GM06990 (cell line): ENCODE measurements around the gene TUBB4B.

Source experiments
- DNase-seq: peaks from one replicate; pipeline ENCODE4 v3.0.0-alpha.2; 2011; ENCODE audit not compliant: insufficient read length; ENCODE audit errors: extremely low read depth
- H3K27me3 ChIP-seq: replicated peaks from 2 replicates; pipeline ENCODE4 v1.6.0; 2011; ENCODE audit warnings: low read length; ENCODE audit not compliant: control insufficient read depth, insufficient read depth
- H3K36me3 ChIP-seq: 2 replicates; pipeline ENCODE4 v1.5.1; 2011; ENCODE audit warnings: low read length; ENCODE audit not compliant: control insufficient read depth, insufficient read depth
- H3K4me3 ChIP-seq: replicated peaks from 2 replicates; pipeline ENCODE4 v1.5.1; 2011; ENCODE audit warnings: low read depth, mild to moderate bottlenecking, control low read depth, low read length
- TF ChIP-seq, protein P1 (sequence below): IDR thresholded peaks from 2 replicates; pipeline ENCODE4 v1.5.1; 2011; ENCODE audit warnings: low read length, control low read depth, mild to moderate bottlenecking, inconsistent platforms; ENCODE audit not compliant: insufficient read depth, poor library complexity, severe bottlenecking

The TUBB4B gene

DNA sequence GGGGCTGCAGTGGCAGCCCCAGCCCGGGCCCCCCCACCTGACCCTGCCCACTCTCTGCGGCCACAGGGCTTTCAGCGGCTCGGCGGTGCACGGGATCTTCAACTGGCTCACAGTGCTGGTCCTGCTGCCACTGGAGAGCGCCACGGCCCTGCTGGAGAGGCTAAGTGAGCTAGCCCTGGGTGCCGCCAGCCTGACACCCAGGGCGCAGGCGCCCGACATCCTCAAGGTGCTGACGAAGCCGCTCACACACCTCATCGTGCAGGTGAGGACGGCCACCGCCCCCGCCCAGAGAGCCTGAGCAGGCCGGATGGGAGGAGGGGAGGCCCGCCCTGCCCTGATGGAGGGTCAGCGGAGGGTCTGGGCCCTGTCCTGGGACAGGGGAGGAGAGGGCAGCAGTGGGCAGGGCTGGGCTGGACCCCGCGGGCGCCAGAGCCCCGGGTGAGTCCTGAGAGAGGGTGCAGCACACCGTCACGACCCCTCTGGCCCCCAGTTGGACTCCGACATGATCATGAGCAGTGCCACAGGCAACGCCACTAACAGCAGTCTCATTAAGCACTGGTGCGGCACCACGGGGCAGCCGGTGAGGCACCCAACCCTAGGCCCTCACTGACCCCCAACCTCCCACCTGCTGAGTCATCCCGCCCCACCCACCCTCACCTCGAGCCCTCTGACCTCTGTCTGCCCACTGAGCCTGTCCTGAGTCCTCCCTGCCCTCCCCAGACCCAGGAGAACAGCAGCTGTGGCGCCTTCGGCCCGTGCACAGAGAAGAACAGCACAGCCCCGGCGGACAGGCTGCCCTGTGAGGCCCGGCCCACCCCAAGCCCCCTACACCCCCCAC is 7.7 kb upstream of the TUBB4B start:
- H3K36me3 ChIP-seq: no peaks in the 10 kb centered on the region
- no peak overlapping the region for H3K4me3 ChIP-seq
- no peaks in the 10 kb centered on the region; the same call in 1 of the 2 replicates for H3K27me3 ChIP-seq
- no peak for DNase-seq
- TF ChIP-seq, protein P1, sequence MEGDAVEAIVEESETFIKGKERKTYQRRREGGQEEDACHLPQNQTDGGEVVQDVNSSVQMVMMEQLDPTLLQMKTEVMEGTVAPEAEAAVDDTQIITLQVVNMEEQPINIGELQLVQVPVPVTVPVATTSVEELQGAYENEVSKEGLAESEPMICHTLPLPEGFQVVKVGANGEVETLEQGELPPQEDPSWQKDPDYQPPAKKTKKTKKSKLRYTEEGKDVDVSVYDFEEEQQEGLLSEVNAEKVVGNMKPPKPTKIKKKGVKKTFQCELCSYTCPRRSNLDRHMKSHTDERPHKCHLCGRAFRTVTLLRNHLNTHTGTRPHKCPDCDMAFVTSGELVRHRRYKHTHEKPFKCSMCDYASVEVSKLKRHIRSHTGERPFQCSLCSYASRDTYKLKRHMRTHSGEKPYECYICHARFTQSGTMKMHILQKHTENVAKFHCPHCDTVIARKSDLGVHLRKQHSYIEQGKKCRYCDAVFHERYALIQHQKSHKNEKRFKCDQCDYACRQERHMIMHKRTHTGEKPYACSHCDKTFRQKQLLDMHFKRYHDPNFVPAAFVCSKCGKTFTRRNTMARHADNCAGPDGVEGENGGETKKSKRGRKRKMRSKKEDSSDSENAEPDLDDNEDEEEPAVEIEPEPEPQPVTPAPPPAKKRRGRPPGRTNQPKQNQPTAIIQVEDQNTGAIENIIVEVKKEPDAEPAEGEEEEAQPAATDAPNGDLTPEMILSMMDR: no peak

DNA sequence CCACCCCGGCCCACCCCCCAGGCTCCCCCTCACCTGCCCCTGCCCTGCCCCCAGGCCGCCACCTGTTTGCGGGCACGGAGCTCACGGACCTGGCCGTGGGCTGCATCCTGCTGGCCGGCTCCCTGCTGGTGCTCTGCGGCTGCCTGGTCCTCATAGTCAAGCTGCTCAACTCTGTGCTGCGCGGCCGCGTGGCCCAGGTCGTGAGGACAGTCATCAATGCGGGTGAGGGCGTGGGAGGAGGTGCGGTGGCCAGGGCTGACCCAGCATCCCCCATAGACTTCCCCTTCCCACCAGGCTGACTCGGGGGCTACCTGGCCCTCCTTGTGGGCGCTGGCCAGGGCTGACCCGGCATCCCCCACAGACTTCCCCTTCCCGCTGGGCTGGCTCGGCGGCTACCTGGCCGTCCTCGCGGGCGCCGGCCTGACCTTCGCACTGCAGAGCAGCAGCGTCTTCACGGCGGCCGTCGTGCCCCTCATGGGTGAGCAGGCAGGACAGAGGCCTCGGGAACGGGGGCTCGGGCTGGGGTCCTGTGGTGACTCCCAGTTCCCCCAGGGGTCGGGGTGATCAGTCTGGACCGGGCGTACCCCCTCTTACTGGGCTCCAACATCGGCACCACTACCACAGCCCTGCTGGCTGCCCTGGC is 6.9 kb upstream of the TUBB4B start:
- no peak for DNase-seq
- H3K36me3 ChIP-seq: no peaks in the 10 kb centered on the region
- TF ChIP-seq, protein P1: no peak
- H3K27me3 ChIP-seq: no peaks in the 10 kb centered on the region; the same call in 1 of the 2 replicates
- no peak overlapping the region for H3K4me3 ChIP-seq

DNA sequence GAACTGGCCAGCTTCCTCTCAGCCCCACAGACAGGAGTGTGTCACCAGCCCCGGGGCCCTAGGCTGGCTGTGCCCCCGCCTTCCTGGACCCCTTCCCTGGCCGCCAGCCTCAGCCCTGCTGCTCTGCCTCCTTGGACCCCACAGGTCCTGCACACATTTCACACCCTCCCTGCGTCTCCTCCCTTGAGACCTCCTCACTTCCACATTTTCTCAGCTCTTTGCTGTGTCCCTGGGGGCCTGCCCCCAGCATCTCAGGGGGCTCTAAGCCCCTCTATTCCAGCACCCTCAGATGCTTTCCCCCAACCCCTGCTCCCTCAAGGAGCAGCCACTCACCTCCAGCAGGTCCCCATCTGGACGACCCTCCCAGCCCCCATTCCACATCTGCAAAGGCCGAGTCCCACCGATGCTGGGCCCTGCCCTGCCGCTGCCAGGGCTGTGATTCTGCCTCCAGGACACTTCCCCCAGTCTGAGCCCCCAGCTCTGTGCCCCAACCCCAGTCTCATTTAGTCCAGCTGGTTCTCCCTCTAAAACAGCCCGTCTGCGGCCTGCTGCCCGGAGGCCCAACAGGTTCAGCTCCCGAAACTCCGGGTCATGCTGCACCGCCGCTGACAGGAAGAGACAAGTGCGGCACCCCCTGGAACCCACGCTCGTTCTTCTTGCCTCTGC is 6.2 kb upstream of the TUBB4B start:
- no peak for DNase-seq
- Histone ChIP-seq H3K4me3 (no peak overlapping the region), H3K27me3 (no peaks in the 10 kb centered on the region; the same call in 1 of the 2 replicates), H3K36me3 (no peaks in the 10 kb centered on the region)
- TF ChIP-seq, protein P1: no peak

DNA sequence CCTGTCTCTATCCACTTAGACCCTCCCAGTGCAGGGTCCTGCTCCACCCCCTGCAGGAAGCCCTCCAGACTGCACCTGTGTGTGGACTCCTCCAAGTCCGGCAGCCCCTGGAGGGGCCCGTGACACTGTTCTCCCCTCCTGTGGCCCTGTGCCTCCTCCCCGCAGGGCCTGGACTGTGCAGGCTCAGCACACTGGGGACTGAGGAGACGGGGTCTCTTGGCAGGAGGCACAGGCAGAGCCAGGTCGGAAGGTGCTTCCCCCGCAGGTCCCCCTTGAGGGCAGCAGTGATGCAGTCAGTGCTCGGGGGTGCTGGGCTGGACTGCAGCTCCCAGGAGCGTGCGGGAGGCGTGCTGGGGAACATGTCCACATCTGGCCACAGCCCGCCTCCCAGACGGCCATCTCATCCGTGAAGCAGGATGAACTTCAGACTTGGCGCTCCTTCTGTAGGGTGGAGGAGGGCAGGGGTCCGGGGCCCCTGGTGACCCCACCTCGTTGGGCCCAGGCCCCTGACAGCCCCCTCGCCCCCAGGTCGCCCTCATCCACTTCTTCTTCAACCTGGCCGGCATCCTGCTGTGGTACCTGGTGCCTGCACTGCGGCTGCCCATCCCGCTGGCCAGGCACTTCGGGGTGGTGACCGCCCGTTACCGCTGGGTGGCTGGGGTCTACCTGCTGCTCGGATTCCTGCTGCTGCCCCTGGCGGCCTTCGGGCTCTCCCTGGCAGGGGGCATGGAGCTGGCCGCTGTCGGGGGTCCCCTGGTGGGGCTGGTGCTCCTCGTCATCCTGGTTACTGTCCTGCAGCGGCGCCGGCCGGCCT is 5.5 kb upstream of the TUBB4B start:
- H3K27me3 ChIP-seq: no peaks in the 10 kb centered on the region; the same call in 1 of the 2 replicates

More for the DNA sequence above, 5.5 kb upstream of the TUBB4B start:
- Histone ChIP-seq H3K4me3 (no peak overlapping the region), H3K36me3 (no peaks in the 10 kb centered on the region)
- TF ChIP-seq, protein P1: peak; percentile 13
- DNase-seq: no peak
